ENCODE data around the gene FN1. TPM values are rescaled to one million over a fixed set of nuclear protein-coding genes. Genes with fewer than 3 reads are reported as not detected.

Gene FN1
- total and polyA plus RNA-seq, 2 of the 8 experiments (the other 6 are each of a cell fraction or from before 2014, with no cell fraction given) = 42.9 to 109 TPM

- TF ChIP-seq CHD7 (IDR thresholded peaks at IDR 0.05; ENCODE audit: insufficient replicate concordance, low read length) (no peak), BACH1 (IDR thresholded peaks at IDR 0.05; ENCODE audit: low read length) (no peak), GABPA (IDR thresholded peaks at IDR 0.05; ENCODE audit: borderline replicate concordance, insufficient read depth, low read length) (no peak), RNF2 (IDR thresholded peaks at IDR 0.05; ENCODE audit: borderline replicate concordance, low read depth, low read length, missing control alignments, poor library complexity, severe bottlenecking) (no peak), ZNF274 (IDR thresholded peaks at IDR 0.05; ENCODE audit: borderline replicate concordance, extremely low read depth, low read length) (no peak), HDAC6 (IDR thresholded peaks at IDR 0.05; ENCODE audit: low read depth, low read length) (no peak), EGR1 (IDR thresholded peaks at IDR 0.05; ENCODE audit: borderline replicate concordance, low read depth, low read length) (no peak), POLR2A (IDR thresholded peaks at IDR 0.05; ENCODE audit: control extremely low read depth in 1 of 2, low read depth in 2 of 2, low read length in 2 of 2) (no peak), TEAD4 (IDR thresholded peaks at IDR 0.05; ENCODE audit: low read depth, low read length) (no peak)
- TF ChIP-seq, protein P1, sequence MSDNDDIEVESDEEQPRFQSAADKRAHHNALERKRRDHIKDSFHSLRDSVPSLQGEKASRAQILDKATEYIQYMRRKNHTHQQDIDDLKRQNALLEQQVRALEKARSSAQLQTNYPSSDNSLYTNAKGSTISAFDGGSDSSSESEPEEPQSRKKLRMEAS (IDR thresholded peaks at IDR 0.05) = no peak
Measured at GRCh38 chr2:215361876-215362561, 73.8 kb downstream of the FN1 start (continued).
